SK-N-SH treated with all-trans-retinoic acid at 6 μM for 48 hours (cell line): ENCODE measurements around the gene WDR53.

Source experiments
- BACH2 ChIP-seq: fragments of 250-450 bp; sonication (Bioruptor Pico); IDR thresholded peaks from 2 replicates; pipeline ENCODE4 v1.9.0; 2021; ENCODE audit warnings: mild to moderate bottlenecking, borderline replicate concordance
- CSDC2 ChIP-seq: fragments of 250-450 bp; sonication (Bioruptor Pico); IDR thresholded peaks from 2 replicates; pipeline ENCODE4 v1.5.0; 2020; ENCODE audit warnings: mild to moderate bottlenecking, moderate library complexity
- GLIS3 ChIP-seq: fragments of 250-450 bp; sonication (Bioruptor Pico); IDR thresholded peaks from 2 replicates; pipeline ENCODE4 v1.5.0; 2020; ENCODE audit warnings: mild to moderate bottlenecking, moderate library complexity
- OSR1 ChIP-seq: fragments of 250-450 bp; sonication (Bioruptor Pico); IDR thresholded peaks from 2 replicates; pipeline ENCODE4 v1.8.0; 2022; ENCODE audit warnings: moderate library complexity, mild to moderate bottlenecking, inconsistent platforms
- RARB ChIP-seq: fragments of 250-450 bp; sonication (Bioruptor Pico); IDR thresholded peaks from 2 replicates; pipeline ENCODE4 v1.8.0; 2021; ENCODE audit warnings: mild to moderate bottlenecking, moderate library complexity
- TCF4 ChIP-seq: fragments of 250-450 bp; sonication (Bioruptor Pico); IDR thresholded peaks from 2 replicates; pipeline ENCODE4 v1.8.0; 2021; ENCODE audit warnings: mild to moderate bottlenecking, moderate library complexity, borderline replicate concordance
- TOX ChIP-seq: fragments of 250-450 bp; sonication (Bioruptor Pico); IDR thresholded peaks from 2 replicates; pipeline ENCODE4 v1.8.0; 2021; ENCODE audit warnings: mild to moderate bottlenecking, moderate library complexity, borderline replicate concordance
- ZC3H10 ChIP-seq: fragments of 250-450 bp; sonication (Bioruptor Pico); IDR thresholded peaks from 2 replicates; pipeline ENCODE4 v1.5.1; 2021; ENCODE audit warnings: mild to moderate bottlenecking, moderate library complexity
- ZFP3 ChIP-seq: fragments of 250-450 bp; sonication (Bioruptor Pico); IDR thresholded peaks from 2 replicates; pipeline ENCODE4 v1.5.0; 2020; ENCODE audit warnings: mild to moderate bottlenecking, moderate library complexity
- ZNF565 ChIP-seq: fragments of 450-650 bp; formaldehyde crosslinking; conservative IDR thresholded peaks from 2 replicates; pipeline ENCODE4 v1.5.0; 2020; ENCODE audit warnings: low read depth, mild to moderate bottlenecking, moderate library complexity
- TF ChIP-seq, protein P1 (sequence below): fragments of 250-450 bp; sonication (Bioruptor Pico); IDR thresholded peaks from 2 replicates; pipeline ENCODE4 v1.8.0; 2021; ENCODE audit warnings: low read depth, mild to moderate bottlenecking, moderate library complexity, borderline replicate concordance
- TF ChIP-seq, protein P2 (sequence below): fragments of 250-450 bp; sonication (Bioruptor Pico); IDR thresholded peaks from 2 replicates; pipeline ENCODE4 v1.8.0; 2020; ENCODE audit warnings: mild to moderate bottlenecking, moderate library complexity, borderline replicate concordance

DNA sequence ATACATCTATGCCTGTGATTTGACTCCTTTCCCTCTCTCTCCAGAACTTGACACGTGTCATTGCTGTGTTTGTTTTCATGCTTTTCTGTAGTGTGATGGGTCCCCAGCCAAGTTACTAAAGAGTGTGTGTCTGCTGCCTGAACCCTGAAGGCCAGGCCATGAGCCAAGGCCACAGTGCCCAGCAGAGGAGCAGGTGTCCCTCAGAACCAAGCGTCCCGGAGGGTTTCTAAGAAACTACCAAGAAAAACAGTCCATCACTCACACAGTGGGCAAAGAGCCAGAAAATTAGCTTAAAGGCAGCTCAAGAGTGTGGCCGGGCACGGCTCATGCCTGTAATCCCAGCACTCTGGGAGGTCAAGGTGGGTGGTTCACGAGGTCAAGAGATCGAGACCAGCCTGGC lies 35.3 kb upstream of the WDR53 start:
- TF ChIP-seq, protein P1, sequence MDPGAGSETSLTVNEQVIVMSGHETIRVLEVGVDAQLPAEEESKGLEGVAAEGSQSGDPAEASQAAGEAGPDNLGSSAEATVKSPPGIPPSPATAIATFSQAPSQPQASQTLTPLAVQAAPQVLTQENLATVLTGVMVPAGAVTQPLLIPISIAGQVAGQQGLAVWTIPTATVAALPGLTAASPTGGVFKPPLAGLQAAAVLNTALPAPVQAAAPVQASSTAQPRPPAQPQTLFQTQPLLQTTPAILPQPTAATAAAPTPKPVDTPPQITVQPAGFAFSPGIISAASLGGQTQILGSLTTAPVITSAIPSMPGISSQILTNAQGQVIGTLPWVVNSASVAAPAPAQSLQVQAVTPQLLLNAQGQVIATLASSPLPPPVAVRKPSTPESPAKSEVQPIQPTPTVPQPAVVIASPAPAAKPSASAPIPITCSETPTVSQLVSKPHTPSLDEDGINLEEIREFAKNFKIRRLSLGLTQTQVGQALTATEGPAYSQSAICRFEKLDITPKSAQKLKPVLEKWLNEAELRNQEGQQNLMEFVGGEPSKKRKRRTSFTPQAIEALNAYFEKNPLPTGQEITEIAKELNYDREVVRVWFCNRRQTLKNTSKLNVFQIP = no peak
- TF ChIP-seq ZC3H10 (CRISPR knock-in tag) (no peak), OSR1 (CRISPR knock-in tag) (no peak), RARB (no peak), ZNF565 (CRISPR knock-in tag) (no peak), GLIS3 (CRISPR knock-in tag) (no peak), CSDC2 (CRISPR knock-in tag) (no peak), TCF4 (no peak), TOX (CRISPR knock-in tag) (no peak), ZFP3 (CRISPR knock-in tag) (no peak), BACH2 (no peak)
- TF ChIP-seq, protein P2, sequence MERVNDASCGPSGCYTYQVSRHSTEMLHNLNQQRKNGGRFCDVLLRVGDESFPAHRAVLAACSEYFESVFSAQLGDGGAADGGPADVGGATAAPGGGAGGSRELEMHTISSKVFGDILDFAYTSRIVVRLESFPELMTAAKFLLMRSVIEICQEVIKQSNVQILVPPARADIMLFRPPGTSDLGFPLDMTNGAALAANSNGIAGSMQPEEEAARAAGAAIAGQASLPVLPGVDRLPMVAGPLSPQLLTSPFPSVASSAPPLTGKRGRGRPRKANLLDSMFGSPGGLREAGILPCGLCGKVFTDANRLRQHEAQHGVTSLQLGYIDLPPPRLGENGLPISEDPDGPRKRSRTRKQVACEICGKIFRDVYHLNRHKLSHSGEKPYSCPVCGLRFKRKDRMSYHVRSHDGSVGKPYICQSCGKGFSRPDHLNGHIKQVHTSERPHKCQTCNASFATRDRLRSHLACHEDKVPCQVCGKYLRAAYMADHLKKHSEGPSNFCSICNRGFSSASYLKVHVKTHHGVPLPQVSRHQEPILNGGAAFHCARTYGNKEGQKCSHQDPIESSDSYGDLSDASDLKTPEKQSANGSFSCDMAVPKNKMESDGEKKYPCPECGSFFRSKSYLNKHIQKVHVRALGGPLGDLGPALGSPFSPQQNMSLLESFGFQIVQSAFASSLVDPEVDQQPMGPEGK (CRISPR knock-in tag) = no peak
